ENCODE results near the gene TSHZ2.

TSHZ2 gene

DNA sequence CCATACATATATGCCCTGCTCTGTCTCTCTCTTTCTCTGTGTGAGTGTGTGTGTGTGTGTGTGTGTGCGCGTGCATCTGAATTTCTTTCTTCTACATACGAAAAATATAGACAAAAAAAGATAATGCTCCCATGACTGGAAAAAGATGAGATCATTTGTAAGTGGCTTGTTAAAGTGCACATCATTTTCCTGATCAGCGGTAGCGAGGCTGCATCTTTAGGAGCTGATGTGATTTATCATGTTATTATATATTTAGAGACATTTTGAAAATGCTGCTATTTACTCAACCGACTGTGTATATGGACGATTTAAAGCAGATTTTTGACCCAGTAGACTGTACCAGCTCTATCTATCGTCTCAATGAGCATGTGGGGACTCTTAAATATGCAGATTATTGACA lies 265.3 kb downstream of the TSHZ2 start:
- H3K4me3 ChIP-seq (ENCODE audit: low read depth, low read length), result no peak overlapping the region
- no peaks in the 10 kb centered on the region for H3K27me3 ChIP-seq
- TF ChIP-seq, protein P1, sequence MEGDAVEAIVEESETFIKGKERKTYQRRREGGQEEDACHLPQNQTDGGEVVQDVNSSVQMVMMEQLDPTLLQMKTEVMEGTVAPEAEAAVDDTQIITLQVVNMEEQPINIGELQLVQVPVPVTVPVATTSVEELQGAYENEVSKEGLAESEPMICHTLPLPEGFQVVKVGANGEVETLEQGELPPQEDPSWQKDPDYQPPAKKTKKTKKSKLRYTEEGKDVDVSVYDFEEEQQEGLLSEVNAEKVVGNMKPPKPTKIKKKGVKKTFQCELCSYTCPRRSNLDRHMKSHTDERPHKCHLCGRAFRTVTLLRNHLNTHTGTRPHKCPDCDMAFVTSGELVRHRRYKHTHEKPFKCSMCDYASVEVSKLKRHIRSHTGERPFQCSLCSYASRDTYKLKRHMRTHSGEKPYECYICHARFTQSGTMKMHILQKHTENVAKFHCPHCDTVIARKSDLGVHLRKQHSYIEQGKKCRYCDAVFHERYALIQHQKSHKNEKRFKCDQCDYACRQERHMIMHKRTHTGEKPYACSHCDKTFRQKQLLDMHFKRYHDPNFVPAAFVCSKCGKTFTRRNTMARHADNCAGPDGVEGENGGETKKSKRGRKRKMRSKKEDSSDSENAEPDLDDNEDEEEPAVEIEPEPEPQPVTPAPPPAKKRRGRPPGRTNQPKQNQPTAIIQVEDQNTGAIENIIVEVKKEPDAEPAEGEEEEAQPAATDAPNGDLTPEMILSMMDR (IDR thresholded peaks at IDR 0.05; ENCODE audit: low read depth, low read length), result no peak
- no peaks in the 10 kb centered on the region for H3K9me3 ChIP-seq
- no peak for DNase-seq
- no peaks in the 10 kb centered on the region for H3K4me1 ChIP-seq
- H3K36me3 ChIP-seq, result no peaks in the 10 kb centered on the region

DNA sequence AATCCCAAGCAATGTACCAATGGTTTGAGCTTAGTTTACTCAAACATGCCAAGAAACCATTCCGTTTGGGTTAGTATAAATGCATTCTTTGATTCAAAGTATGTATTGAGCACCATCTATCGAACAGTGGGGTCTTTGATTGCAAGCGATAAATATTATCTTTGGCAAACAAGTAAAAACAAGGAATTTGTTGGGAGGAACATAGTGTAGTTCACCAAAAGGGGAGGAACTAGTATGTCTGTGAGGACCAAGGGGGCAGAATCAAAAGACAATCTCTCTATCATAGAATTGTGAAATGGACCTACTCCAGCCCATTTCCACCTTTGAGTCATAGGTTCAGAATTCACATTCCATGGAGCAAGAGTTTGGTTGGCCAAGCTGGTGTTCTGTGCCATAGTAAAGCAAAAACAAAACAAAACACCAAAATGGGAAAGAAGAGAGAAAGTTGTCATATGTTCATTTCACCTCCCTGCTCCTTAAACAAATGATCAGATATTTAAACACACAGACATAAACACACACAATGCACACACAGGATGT lies 266.0 kb downstream of the TSHZ2 start:
- H3K36me3 ChIP-seq, result no peaks in the 10 kb centered on the region
- H3K27me3 ChIP-seq, result no peaks in the 10 kb centered on the region
- no peak overlapping the region for H3K4me3 ChIP-seq (ENCODE audit: low read depth, low read length)
- no peaks in the 10 kb centered on the region for H3K9me3 ChIP-seq
- no peak for DNase-seq
- H3K4me1 ChIP-seq, result no peaks in the 10 kb centered on the region
- TF ChIP-seq, protein P1 (IDR thresholded peaks at IDR 0.05; ENCODE audit: low read depth, low read length), result no peak

DNA sequence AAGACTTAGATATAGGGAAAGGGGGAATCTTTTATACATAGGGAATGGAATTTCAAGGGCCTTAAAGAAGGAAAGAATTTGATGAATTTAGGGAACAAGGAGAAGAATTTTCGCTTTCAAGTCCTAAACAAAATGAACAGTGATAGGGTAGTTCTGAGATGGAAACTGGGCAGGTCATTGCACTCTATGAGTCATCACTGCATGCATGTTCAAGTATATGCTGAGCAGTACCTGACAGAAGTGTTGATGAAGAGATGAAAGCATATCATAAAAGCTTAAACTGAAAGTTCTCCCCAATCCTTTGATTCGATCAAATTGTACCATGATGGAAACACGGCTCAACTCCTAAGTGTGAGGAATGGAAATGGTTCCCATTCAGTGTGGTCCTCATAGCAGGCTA lies 271.0 kb downstream of the TSHZ2 start:
- no peak for DNase-seq
- Histone ChIP-seq H3K27me3 (no peaks in the 10 kb centered on the region), H3K4me1 (no peaks in the 10 kb centered on the region), H3K9me3 (no peaks in the 10 kb centered on the region), H3K36me3 (no peaks in the 10 kb centered on the region), H3K4me3 (ENCODE audit: low read depth, low read length) (no peak overlapping the region)
- TF ChIP-seq, protein P1 (IDR thresholded peaks at IDR 0.05; ENCODE audit: low read depth, low read length), result no peak

DNA sequence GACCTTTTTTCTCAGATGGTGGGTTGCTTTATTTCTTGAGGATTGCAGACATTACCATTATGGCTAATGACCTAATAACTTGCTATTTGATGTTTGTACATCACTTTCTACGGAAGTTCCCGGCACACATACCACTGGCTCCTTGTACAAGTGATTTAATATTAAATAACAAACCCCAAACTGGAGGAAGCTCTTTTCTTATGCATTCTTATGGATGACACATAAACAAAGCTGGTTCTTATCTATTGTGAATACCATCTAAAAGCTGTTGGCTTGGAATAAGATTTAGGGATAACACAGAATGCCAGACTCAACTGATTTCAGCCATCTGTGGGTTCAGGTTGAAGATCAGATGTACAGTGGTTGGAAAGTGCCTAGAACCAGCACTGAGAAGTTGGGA lies 272.6 kb downstream of the TSHZ2 start:
- no peak for DNase-seq

DNA sequence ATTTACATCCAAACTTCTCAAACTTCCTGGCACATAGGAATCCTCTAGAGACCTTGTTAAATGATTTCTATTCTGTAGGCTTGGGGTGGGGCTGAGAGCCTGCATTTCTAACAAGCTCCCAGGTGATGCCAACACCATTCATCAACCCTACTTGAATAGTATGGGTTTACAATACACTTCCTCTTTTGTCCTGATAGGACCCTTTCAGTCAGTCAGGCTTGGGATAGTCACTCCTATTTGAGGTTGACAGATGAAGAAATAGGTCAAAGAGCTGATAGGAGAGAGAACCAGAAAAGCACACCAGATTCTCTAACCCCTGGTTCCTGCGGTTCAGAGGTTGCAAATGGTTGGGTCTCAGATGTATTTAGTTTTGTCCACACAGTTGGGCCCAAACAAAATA lies 273.4 kb downstream of the TSHZ2 start:
- no peaks in the 10 kb centered on the region for H3K4me1 ChIP-seq
- H3K27me3 ChIP-seq, result no peaks in the 10 kb centered on the region
- H3K9me3 ChIP-seq, result no peaks in the 10 kb centered on the region
- TF ChIP-seq, protein P1 (IDR thresholded peaks at IDR 0.05; ENCODE audit: low read depth, low read length), result no peak
- no peak for DNase-seq
- no peak overlapping the region for H3K4me3 ChIP-seq (ENCODE audit: low read depth, low read length)
- no peaks in the 10 kb centered on the region for H3K36me3 ChIP-seq

More for the DNA sequence above, 272.6 kb downstream of the TSHZ2 start:
- Histone ChIP-seq H3K4me1 (no peaks in the 10 kb centered on the region), H3K27me3 (no peaks in the 10 kb centered on the region), H3K36me3 (no peaks in the 10 kb centered on the region), H3K9me3 (no peaks in the 10 kb centered on the region), H3K4me3 (ENCODE audit: low read depth, low read length) (no peak overlapping the region)
- TF ChIP-seq, protein P1 (IDR thresholded peaks at IDR 0.05; ENCODE audit: low read depth, low read length), result no peak

DNA sequence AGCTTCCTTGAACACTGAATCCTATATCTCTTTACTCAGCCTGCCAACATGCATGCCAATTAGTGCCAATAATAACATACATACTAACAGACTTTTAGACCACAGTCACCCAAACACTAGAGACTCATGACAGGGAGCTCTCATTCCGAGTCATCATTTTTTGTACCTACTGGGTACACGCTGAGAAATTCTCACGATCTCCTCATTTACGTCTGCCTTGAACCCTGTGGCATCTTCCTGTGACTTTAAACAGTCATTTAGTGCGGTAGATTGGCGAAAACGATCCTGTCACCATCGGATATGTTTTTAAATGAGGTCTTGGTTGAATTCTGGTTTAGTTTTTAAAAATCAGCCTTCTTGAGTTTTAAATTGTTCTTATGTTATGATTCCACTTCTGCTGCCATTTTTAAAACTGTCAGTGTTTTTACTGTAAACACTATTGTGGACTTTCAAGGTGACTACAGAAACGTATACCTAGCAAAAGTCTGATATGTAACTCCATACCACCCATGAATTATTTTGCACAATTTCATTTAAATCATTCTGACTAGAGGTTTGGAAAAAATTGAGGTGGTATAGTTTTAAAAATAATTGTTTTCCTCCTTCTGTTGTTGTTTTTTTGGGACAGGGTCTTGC lies 275.4 kb downstream of the TSHZ2 start:
- no peak for DNase-seq
- H3K27me3 ChIP-seq, result no peaks in the 10 kb centered on the region
- H3K4me3 ChIP-seq (ENCODE audit: low read depth, low read length), result no peak overlapping the region
- no peaks in the 10 kb centered on the region for H3K36me3 ChIP-seq
- H3K4me1 ChIP-seq, result no peaks in the 10 kb centered on the region
- TF ChIP-seq, protein P1 (IDR thresholded peaks at IDR 0.05; ENCODE audit: low read depth, low read length), result no peak
- H3K9me3 ChIP-seq, result no peaks in the 10 kb centered on the region
